SH-SY5Y (cell line): ENCODE data around the gene FCER2.

ENCODE experiments used
- GATA2 ChIP-seq: IDR thresholded peaks from 2 replicates; pipeline ENCODE4 v1.6.1; 2011; ENCODE audit warnings: mild to moderate bottlenecking, low read depth, low read length
- GATA3 ChIP-seq: IDR thresholded peaks from 2 replicates; pipeline ENCODE4 v1.6.1; 2011; ENCODE audit warnings: low read depth, mild to moderate bottlenecking, low read length, moderate library complexity

GRCh38 chr19:7670150-7670783 is 31.7 kb downstream of the FCER2 start:
- TF ChIP-seq GATA2, result no peak
- TF ChIP-seq GATA3, result no peak
